Astrocyte (in vitro differentiated cells and primary cell): ENCODE measurements around the gene INCA1.

Source experiments
- CTCF ChIP-seq: IDR thresholded peaks from 2 replicates; pipeline ENCODE4 v1.5.1; 2011; ENCODE audit warnings: low read depth, mild to moderate bottlenecking, inconsistent platforms, low read length, moderate library complexity; ENCODE audit not compliant: insufficient read depth
- EZH2 ChIP-seq: IDR thresholded peaks from 2 replicates; pipeline ENCODE4 v1.6.1; 2012; ENCODE audit warnings: mild to moderate bottlenecking, low read length, inconsistent platforms; ENCODE audit not compliant: insufficient read depth

- TF ChIP-seq CTCF (no peak), EZH2 (no peak)
Measured at GRCh38 chr17:5000237-5000639, 2.9 kb upstream of the INCA1 start.
